Spleen (tissue), 7 donors: Measurements from ENCODE around the gene C11orf54.

Experiments
- CTCF ChIP-seq, 11 experiments: fragments of 200-600 bp in 7 of 11; fragments of 450-650 bp in 4 of 11; sonication (generic) in 4 of 11; IDR thresholded peaks in 8 of 11; conservative IDR thresholded peaks in 3 of 11; 1 replicate in 7 of 11; 2 replicates in 4 of 11; pipeline versions ENCODE4 v1.4.0 to v1.8.0; 2016 to 2021; ENCODE audit warnings: antibody characterized with exemption in 11 of 11, inconsistent platforms in 4 of 11, mild to moderate bottlenecking in 1 of 11
- POLR2A ChIP-seq, 3 donors: fragments of 450-650 bp; IDR thresholded peaks; one replicate each; pipeline ENCODE4 v1.5.1; 2017; ENCODE audit warnings: antibody characterized with exemption in 3 of 3, mild to moderate bottlenecking in 1 of 3
- POLR2AphosphoS5 ChIP-seq, 3 donors: sonication (generic); formaldehyde crosslinking; IDR thresholded peaks; one replicate each; pipeline ENCODE4 v1.5.1; 2017; ENCODE audit warnings: antibody characterized with exemption in 3 of 3
- donor health status: DM: no; HTN: no; CAD: no; lungs with moderate emphysema.
- donor health status: DM: no; HTN: no; CAD: no.
- donor health status: DM: no; HTN: no; CAD: no.

DNA sequence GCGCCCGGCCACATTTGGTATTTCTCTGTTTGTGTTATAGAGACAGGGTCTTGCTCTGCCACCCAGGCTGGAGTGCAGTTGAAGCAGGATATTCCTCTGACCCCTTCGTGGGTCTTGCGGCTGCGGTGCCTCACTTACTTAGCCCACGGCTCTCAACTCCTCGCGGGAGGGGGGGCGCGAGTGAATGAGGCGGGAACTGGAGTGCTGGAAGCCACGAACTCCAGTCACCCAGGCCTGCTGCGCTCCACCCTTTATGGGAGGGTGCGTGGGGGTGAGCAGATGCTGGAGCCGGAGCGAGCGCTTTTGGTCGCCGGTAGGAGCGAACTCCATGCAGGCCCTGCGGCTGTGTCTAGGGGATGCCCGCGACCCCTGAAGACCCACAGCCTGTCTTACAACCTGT, 1.8 kb downstream of the C11orf54 start:
- TF ChIP-seq CTCF (IDR thresholded peaks at IDR 0.05 in 8 of 11, conservative IDR thresholded peaks at IDR 0.05 in 3 of 11) (no peak), POLR2AphosphoS5 (IDR thresholded peaks at IDR 0.05) (peak in 1 of 3 donors; percentile 11), POLR2A (IDR thresholded peaks at IDR 0.05) (no peak)
